NB4 (cell line): ENCODE results near the gene FRAS1.

Experiments
- DNase-seq: peaks from one replicate; pipeline ENCODE4 v3.0.0; 2010; ENCODE audit warnings: low read depth
- H3K4me3 ChIP-seq: one replicate; pipeline ENCODE4 v1.5.1; 2011; ENCODE audit warnings: mild to moderate bottlenecking, low read depth, low read length, moderate library complexity
- CTCF ChIP-seq: IDR thresholded peaks from one replicate; pipeline ENCODE4 v1.5.1; 2012; ENCODE audit warnings: low read depth, low read length
- MYC ChIP-seq: IDR thresholded peaks from 2 replicates; pipeline ENCODE4 v1.6.1; 2011; ENCODE audit warnings: low read depth, low read length
- POLR2A ChIP-seq: IDR thresholded peaks from 2 replicates; pipeline ENCODE4 v1.6.1; 2011; ENCODE audit warnings: mild to moderate bottlenecking; ENCODE audit not compliant: insufficient read length; ENCODE audit errors: extremely low read depth
- TF ChIP-seq, protein P1 (sequence below): IDR thresholded peaks from 2 replicates; pipeline ENCODE4 v1.6.1; 2011; ENCODE audit warnings: low read depth, low read length

Gene FRAS1

GRCh38 chr4:78227411-78228057 is 170.4 kb downstream of the FRAS1 start:
- H3K4me3 ChIP-seq, result no peak overlapping the region
- DNase-seq, result no peak
- TF ChIP-seq MYC (no peak), CTCF (no peak), POLR2A (no peak)
- TF ChIP-seq, protein P1, sequence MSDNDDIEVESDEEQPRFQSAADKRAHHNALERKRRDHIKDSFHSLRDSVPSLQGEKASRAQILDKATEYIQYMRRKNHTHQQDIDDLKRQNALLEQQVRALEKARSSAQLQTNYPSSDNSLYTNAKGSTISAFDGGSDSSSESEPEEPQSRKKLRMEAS, result no peak

DNA sequence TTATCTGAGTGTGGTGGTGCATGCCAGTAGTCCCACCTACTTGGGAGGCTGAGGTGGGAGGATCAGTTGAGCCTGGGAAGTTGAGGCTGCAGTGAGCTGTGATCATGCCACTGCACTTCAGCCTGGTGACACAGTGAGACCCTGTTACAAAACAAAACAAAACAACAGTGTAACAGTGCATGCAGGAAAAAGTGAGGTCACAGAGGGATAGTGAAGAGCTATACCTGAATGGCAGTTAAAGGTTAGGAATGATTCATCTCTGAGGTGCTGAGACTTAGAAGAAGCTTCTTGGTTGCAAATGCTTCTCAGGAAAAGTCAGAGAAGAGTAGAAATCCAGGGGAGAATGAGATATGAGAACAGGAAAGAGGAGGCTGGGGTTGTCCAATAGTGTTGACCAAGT is 178.7 kb downstream of the FRAS1 start:
- H3K4me3 ChIP-seq, result no peak overlapping the region
- TF ChIP-seq CTCF (no peak), POLR2A (no peak), MYC (no peak)
- TF ChIP-seq, protein P1, result no peak
- DNase-seq, result no peak

- TF ChIP-seq POLR2A (no peak), CTCF (no peak), MYC (no peak)
- TF ChIP-seq, protein P1, result no peak
- no peak for DNase-seq
- H3K4me3 ChIP-seq, result no peak overlapping the region
Measured at GRCh38 chr4:78237360-78237759, 180.2 kb downstream of the FRAS1 start.

GRCh38 chr4:78242071-78242470 is 184.9 kb downstream of the FRAS1 start:
- H3K4me3 ChIP-seq, result no peak overlapping the region
- TF ChIP-seq MYC, result no peak
- TF ChIP-seq, protein P1, result no peak
- no peak for TF ChIP-seq CTCF
- no peak for TF ChIP-seq POLR2A
- DNase-seq, result no peak

DNA sequence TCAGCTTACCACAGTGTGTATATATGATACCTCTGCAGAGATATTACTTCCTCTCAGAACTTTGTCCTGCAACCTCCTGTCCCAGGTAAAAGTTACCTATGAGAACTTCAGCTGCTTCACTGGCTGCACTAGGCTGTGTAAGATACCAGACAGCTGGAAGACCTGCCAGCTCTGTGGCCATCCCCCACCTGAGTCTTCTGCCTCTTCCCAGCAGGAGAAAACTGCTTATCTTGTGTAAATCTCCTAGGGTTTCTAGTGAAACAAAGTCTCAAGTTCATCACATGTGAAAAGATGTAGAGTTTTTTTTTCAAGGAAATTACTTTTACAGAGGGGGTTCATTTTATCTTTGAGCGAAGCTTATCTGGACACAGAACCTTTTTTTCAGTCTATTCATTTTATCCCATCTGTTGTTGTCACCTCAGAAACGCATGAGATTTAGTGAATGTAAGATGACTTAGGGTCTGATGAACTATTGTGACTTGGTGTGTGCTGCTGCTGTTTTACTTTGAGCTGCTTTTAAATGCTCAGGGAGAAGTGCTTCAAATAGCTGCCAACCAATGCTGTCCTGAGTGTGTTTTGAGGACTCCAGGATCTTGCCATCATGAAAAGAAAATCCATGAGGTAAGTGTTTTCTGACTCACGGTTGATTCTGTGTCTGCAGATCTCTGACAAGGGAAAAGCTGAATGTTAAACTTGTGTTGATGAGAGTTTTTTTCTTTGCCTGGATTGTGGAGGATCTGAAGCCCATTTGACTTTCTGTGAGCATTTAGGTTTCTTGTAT is 187.8 kb downstream of the FRAS1 start:
- H3K4me3 ChIP-seq, result no peak overlapping the region
- TF ChIP-seq, protein P1, result no peak
- TF ChIP-seq POLR2A (no peak), CTCF (no peak), MYC (no peak)
- DNase-seq, result no peak
